ENCODE results near the gene TUBGCP3.

The TUBGCP3 gene

DNA sequence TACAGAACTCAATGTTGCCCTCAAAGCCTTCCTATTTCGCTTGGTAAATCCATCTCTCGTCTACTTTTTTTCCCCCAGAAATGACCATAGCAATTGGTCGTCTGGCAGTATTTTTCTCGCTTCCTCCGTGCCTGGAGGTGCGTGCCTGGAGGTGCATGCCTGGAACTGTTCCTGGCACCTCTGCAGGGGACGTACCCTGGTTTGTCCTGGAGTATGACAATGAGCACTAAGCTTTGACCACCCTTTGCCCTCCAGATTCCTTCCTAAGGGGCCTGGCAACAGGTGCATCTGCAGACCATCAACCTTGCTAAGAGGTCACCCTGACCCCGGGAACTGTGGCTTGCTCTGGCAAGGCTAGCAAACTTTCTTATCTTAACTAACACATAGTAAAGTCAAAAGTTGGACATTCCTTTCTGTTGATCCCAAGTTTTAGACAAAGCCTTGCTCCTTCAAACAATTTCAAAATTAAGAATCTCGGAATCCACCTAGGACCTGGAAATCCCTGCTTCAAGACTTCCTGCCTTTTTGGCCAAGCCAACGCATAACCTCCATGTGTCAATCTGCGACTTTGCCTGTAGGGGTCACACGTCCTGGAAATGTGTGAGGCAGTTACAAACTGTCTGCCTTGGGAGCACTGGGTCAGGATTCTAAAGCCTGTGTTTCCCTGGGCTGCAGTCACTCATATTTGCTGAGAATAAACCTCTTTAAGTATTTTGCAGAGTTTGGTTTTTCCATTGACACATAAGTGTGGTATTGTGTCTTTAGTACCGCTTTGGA lies 28.8 kb upstream of the TUBGCP3 start:
- no peak for DNase-seq

DNA sequence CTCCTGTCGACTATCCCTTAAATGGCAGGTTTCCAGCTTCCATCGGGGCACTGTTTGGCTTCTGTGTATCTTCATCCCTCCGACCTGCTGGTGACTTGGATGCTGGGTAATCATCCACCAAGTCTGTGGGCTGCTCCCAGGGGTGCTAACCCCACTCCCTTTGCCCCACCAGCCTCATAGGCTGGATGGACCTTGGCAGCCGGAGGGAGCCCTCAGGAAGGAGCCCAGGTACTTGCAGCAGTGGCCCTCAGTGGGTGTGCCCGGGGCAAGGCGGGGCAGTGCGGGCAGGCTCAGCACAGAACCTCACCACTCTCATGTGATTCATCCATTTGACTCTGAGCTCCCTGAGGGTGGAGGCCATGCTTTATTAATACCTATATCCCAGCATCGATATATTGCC lies 27.4 kb upstream of the TUBGCP3 start:
- DNase-seq, result no peak

DNA sequence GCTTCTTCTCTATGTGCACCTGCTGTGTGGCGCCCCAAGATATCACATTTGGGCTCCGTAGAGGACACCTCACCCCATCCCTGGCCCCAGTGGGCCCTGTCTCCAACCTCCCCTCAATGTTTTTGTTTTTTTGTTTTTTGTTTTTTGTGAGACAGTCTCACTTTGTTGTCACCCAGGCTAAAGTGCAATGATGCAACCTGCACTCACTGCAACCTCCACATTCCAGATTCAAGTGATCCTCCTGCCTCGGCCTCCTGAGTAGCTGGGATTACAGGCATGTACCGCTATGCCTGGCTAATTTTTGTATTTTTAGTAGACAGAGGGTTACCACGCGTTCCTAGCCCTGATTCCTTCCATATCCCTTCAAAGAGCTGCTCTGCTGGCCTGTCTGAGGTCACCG lies 26.9 kb upstream of the TUBGCP3 start:
- DNase-seq, result no peak

DNA sequence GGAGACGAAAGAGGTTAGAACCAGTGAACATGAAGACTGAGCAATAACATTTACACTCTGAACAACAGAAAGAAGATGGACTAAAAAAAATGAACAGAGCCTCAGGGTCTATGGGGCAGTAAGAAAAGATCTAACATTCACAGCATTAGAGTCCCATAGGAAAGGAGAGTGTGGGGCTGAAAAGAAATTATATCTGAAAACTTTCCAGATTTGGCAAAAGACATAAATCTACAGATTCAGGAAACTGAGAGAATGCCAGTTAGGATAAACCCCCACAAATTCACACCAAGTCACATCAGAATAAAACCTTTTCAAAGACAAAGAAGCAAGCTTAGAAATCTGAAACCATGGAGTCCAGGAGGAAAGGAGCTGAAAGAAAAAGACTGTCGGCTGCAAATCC lies 20.3 kb upstream of the TUBGCP3 start:
- DNase-seq, result no peak

DNA sequence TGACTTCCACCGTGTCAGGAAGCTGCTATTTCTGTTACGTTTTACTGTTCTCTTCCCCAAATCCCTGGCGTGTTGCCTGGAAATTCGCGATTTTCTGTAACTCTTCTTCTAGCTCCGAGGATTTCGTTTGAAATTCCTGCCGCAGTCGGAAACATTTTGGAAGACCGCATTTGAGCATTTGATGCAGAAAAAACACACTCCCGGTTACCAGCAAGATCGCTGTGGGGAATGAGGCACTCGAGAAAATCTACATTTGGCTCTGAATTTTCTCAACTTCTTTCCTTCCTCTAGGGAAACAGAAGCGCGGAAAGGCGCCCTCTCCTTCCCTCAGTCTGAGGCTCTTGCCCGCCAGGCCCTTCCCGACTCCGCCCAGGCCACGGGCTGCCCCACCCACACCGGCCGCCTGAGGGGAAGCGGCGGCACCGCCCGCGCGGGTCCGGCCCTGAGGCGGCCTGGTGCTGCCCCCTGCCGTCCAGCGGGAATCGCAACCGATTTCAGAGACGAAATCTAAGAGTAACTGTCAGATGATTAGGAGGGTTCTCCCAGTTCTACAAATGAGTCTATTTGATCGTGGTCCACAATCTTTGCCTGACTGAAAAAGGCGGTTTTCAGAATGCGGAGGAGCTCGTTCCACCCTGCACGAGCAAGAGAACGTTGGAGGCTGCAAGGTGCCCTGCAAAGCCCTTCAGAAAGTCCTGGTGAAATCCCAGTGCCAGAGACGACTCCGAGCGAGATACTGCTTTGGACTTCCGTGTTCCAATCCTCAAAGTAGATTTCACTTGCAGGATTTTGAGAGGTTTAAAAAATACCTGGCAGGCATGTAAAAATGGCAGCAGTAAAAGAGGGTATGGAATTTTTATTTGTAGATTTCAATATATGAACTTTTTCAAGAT lies 18.4 kb upstream of the TUBGCP3 start:
- DNase-seq, result no peak

DNA sequence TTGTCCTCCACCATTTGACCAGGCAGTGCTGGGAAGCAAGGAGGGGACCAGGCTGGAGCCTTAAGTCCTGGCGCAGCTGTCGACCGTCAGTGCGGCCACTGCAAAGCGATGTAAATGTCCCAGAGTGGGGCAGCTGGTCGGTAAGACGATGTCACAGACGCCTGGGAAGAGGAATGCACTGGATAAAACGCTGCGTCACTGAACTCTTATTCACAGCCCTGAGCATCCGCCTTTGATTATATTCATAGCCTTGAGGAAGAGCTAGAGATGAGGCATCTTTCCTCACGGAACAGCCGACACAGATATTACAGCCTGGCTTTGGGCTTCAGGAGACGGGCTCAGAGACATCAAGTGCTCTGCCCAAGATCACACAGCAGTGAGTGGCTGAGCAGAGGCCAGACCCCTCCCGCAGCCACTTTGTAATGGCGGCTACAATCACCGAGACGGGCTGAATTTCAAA lies 17.6 kb upstream of the TUBGCP3 start:
- no peak for DNase-seq

DNA sequence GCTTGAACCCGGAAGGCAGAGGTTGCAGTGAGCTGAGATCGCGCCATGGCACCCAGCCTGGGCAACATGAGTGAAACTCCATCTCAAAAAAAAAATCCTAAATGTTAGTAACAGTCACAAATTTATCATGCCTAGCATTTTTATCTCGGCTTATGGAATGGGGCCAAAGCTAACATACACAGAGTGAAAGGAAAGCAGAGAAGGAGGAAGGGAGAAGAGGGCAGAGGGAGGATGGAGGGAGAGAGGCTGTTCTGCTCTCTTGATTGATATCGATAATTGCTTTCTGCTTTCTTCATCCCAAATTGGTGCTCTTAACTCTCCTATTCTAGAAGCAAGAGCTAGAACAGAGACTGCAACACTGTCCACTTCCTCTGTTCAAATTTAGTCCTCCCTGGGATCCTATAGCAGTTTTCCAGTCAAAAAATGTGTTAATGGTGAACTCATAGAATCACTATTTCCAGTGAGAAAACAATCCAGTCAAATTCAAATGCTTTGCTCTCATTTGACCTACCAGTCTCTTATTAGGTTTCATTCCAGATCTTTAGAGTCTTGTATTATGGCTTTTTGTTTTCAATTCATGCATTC lies 15.8 kb upstream of the TUBGCP3 start:
- no peak for DNase-seq

DNA sequence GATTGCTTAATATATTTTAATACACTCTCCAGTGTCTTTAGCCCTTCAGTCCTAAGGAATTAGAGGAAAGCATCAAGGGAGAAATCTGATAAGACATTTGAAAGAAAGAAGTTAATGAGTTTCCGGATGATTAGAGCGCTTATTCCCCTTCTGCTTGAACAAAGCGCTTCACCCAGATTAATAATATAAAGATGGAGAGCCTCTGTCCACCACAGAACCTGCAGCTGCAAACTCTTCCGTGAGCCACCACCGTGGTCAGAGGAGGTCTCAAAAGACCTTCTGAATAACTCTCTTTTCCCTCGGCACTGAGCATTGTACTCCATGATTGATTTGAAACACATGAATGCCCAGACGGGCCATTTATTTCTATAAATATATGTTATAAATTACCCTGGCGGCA lies 14.2 kb upstream of the TUBGCP3 start:
- DNase-seq, result no peak

DNA sequence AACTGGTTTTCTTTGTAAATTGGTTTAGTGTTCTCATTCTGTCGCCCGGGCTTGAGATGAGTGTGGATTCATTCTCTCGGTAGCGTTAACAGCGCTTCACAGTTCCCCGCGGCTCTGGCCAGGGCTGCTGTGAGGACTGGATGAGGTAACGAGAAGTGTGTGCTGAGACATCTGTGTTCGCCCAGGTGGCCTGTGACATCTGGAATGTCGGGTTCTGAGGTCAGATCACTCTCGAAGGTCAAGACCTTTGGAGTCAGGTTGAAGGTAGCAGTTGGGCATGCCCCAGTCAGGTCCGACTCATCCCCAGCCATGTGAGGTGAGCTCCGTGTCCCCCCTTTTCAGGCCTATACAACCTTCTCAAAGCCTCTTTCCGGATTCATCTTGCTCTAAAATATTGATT lies 13.4 kb upstream of the TUBGCP3 start:
- no peak for DNase-seq

DNA sequence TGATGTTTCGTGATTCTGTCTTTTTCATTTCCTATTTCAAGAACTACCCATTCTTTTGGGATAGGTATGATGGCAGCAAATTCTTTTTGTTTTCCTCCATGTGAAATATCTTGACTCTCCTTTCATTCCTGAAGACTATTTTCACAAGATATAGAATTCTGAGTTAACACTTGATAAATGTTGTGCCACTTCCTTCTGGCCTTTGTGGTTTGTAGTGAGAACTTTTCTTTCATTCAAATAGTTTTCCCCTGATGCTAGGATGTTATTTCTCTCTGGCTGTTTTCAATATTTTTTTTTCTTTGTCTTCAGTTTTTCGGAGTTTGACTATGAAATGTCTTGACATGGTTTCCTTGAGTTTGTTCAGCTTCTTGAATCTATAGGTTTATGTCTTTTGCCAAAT lies 8.3 kb upstream of the TUBGCP3 start:
- DNase-seq, result no peak

DNA sequence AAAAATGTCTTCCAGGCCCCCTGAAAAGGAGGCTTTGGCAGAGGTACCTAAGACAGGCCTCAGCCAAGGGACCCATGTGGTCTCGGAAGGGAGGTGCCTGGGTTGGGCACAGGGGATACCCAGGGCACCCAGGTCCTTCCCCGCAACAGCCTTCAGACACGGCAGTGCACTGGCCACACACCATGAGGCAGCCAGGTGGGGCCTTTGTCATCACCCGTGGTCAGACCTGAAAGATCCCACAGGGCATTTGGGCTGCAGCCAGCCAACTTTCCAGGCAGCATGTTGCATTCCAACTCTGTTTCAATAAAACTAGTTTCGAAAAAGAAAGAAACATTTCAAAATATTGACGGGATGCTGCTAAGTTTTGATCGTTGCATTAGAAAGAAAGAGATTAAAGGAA lies 4.7 kb upstream of the TUBGCP3 start:
- no peak for DNase-seq

DNA sequence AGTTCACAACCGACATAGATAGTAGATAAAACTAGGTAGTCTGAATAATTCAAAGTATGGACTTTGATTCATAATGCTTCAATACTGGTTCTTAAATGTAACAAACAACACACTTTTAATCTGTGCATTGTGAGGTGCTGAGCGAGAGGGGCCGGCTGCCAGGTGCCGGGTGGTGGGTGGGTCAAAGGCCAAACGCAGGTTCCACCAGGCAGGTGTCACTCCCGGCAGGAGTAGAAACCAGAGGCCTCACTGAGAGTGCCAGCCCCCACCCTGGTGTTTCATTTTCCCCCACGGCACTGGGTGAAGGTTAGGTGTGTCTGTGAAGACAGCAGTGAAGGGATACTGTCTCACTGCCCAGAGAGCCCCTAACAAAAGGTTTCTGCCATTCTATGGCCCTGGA lies 4.2 kb upstream of the TUBGCP3 start:
- DNase-seq, result no peak

DNA sequence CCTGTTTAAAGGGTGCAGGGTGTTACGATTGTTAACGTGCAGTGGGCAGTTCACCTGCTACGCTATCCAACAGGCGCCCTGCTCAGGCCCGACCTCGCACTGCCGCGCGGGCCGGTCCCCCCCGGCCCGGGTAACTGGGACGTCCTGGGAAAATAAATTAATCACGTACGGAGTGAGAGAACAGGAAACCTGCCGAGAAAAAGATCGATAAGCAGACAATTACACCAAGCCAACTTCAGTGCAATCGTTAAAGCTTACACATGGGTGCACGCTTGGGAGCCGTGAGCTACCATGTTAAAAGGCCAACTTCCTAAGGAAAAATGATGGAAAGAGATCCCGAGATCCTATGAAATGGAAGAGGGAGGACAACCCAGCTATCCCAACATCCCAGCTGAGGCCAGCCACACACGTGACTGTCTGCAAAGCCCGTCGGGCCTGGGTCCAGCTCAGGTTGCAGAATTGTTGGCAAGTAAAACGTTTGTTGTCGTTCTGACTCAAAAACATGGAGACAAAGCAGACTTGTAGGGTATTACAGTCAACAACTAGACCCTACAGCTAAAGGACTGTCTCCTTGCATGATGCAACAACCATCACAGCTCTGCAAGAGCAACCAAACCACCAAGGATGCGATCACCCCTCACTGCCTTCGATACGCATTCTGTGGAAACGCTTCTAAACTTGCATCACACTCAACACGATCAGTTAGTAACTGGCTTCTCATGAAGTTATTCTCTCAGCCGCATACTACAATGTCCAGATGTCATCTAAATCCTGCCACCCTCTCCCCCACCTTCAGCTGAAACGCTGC lies 741 bp upstream of the TUBGCP3 start:
- no peak for DNase-seq

DNA sequence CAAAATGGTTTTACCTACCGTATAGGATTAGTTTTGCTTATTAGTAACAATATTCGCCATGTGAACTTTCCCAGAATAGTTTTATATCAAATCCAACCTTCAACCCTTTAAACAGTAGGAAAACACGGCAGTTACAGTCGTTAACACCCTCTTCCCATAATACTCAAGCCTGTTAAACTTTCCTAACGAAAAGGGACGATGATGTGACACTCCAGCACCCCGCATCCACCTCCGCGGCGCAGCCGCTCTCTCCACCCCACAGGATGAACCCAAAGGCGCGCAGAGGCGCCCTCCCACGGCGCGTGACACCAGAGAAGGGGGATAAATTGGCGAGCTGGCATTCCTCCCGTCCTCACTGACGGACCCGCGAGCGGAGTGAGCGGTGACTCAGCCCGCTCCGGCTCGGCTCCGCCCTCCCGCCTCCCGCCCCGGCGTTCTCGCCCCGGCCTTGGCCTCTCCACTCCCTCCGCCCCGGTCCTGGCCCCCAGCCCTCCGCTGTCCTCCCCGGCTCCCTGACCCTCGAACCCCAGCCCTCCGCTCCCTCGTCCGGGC lies 665 bp downstream of the TUBGCP3 start:
- DNase-seq, result no peak

DNA sequence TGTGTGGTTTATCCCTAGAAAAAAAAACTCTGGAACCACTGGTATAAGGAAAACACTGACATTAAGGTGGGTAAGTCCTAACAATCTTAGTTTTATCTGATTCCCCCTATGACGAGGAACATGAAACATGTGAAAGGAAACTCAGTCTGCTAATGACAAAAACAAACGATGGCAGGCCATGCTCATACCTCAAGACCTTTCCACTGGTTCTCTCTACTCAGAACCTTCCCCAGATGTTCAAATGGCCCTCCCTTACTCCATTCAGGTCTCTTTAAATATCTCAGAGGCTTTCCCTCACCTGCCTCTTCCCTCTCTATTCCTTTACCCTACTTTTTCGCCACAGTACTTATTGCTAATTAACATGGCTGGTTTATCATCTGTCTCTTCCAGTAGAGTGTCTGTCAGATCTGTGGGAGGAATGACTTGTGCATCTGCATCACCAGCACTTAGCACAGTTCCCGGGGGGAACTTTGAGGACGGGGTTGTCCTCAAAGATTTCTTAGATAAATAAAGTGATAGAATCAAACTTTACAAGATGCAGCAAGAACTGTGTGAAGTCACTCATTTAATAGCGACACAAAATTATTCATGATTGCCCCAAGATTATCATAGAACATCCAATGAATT lies 1.5 kb downstream of the TUBGCP3 start:
- no peak for DNase-seq

DNA sequence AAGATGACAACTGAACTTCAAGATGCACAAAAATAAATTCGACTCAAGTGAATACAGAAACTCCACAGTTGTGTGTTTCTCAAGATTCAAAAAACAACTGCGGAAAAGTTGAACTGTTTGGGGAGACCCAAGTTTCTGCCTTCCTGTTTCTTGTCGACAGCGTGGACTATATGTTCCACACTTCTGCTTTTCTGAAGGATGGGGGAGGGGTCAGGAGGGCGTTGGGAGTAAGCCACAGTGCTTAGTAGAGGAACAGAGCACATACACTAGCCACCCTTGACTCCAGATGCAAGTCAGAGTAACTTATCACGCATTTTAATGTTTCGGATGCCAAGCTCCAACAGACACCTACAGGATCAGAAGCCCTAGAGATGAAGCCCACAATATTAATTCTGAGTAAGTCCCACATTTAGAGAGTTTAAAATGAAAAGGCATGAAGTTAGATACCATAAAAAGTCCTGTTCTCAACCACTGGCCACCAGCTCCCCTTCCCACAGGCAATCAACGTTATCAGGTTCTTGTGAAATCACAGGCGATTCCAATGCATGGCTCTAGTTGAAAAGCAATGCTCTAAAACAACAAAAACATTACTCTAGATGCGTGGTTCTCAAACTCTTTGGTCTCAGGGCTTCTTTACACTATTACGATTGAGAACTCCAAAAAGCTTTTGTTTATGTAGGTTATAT lies 4.2 kb downstream of the TUBGCP3 start:
- no peak for DNase-seq

DNA sequence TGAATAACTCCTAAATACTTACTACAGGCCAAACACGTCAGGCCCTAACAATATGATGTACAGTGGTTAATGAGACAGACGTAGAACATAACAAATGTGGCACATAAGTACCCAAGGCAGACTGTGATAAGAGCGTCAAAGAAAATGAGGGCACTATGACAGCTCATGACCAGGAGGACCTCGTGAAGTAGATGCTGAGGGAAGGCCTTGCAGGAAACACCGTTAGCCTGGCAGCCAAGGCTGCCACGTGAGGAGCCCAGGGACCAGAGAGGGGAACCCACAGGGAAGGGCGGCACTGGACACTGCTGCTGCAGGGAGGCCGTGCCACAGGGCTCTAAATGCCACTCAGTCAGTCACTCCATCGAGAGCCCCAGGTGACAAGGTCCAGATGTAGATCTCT lies 5.7 kb downstream of the TUBGCP3 start:
- DNase-seq, result no peak

DNA sequence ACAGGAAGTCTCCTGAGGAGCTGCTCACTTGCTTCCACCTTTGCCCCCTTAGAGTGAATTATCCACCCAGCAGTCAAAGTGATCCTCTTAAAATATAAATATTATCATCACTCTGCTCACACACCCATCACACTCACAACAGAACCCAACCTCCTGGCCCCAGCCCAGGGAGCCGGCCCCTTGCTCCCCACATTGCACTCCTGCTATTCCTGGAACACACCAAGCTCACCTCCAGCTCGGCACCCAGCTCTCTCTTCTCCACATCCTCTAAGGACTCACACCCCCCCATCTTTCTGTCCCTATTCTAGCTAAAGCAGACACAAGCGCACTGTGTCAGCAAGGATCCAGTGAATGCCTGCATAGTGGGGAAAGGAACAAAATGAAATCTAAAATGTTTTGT lies 7.0 kb downstream of the TUBGCP3 start:
- DNase-seq, result no peak

DNA sequence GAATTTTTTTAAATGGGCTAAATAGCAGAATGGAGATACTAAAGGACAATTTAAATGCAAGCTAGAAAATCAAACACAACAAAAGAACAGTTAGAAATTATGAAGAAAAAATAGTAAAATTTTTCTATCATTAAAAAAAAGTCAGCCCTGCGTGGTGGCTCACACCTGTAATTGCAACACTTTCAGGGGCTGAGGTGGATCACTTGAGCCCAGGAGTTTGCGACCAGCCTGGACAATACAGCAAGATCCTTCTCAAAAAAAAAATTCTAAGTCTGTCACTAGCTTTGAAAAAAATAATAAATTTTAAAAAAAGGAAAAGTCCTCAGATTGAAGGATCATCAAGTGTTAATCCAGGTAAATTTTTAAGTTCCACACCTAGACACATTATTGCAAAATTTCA lies 7.7 kb downstream of the TUBGCP3 start:
- DNase-seq, result no peak

DNA sequence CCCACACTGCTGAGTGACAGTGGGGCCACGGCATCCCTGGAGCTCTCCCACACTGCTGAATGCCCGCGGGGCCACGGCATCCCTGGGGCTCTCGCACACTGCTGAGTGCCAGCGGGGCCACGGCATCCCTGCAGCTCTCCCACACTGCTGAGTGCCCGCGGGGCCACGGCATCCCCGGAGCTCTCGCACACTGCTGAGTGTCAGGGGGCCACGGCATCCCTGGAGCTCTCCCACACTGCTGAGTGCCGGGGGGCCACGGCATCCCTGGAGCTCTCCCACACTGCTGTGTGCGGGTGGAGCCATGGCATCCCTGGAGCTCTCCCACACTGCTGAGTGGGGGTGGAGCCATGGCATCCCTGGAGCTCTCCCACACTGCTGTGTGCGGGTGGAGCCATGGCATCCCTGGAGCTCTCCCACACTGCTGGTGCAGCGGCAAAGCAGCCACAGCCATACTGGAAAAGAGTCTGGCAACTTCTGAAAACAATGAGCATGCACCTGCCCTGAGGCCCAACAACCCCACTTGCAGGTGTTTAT lies 8.6 kb downstream of the TUBGCP3 start:
- no peak for DNase-seq

DNA sequence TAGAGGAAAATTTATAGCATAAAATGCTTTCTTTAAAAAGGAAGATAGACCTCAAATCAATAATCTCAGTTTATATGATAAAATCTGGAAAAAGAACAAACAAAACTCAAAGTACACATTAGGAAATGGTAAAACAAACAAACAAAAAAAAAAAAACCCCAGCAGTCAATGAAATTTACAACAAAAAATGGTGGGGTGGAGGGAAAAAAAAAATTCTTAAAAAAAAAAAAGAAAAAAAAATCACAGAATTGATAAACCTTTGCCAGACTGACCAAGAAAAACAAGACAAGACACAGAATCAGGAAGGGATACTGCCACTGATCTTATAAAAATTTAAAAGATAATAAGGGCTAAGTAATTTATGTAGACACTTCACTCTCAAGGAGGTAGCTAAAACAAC lies 11.2 kb downstream of the TUBGCP3 start:
- no peak for DNase-seq
